AG09319 (cell line): ENCODE results near the gene ARMH4.

Experiments
- DNase-seq: peaks from one replicate; pipeline ENCODE4 v3.0.0-alpha.2; 2010; ENCODE audit warnings: low read depth; ENCODE audit errors: extremely low read depth
- TF ChIP-seq, protein P1 (sequence below): IDR thresholded peaks from 2 replicates; pipeline ENCODE4 v1.5.1; 2011; ENCODE audit warnings: low read depth, mild to moderate bottlenecking, inconsistent platforms, low read length, moderate library complexity

ARMH4 gene

DNA sequence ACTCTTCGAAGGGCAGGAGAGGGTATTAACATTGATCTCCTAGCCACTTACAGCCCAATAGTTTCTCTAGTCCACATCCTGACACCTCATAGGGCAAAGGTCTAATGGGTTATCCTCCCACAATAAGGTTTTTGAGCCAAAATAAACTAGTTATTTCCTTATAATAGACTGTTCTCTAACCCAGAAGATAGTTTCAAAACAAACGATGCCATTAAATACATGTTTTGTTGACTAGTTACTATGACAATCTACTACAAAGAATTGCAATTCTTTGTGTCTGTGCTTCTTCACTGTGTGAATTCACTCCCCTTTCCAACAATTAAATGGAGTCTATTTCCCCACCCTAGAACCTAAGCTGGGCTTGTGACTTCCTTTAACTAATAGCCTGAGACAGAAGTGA, 41.5 kb upstream of the ARMH4 start:
- TF ChIP-seq, protein P1, sequence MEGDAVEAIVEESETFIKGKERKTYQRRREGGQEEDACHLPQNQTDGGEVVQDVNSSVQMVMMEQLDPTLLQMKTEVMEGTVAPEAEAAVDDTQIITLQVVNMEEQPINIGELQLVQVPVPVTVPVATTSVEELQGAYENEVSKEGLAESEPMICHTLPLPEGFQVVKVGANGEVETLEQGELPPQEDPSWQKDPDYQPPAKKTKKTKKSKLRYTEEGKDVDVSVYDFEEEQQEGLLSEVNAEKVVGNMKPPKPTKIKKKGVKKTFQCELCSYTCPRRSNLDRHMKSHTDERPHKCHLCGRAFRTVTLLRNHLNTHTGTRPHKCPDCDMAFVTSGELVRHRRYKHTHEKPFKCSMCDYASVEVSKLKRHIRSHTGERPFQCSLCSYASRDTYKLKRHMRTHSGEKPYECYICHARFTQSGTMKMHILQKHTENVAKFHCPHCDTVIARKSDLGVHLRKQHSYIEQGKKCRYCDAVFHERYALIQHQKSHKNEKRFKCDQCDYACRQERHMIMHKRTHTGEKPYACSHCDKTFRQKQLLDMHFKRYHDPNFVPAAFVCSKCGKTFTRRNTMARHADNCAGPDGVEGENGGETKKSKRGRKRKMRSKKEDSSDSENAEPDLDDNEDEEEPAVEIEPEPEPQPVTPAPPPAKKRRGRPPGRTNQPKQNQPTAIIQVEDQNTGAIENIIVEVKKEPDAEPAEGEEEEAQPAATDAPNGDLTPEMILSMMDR = no peak
- DNase-seq = no peak

DNA sequence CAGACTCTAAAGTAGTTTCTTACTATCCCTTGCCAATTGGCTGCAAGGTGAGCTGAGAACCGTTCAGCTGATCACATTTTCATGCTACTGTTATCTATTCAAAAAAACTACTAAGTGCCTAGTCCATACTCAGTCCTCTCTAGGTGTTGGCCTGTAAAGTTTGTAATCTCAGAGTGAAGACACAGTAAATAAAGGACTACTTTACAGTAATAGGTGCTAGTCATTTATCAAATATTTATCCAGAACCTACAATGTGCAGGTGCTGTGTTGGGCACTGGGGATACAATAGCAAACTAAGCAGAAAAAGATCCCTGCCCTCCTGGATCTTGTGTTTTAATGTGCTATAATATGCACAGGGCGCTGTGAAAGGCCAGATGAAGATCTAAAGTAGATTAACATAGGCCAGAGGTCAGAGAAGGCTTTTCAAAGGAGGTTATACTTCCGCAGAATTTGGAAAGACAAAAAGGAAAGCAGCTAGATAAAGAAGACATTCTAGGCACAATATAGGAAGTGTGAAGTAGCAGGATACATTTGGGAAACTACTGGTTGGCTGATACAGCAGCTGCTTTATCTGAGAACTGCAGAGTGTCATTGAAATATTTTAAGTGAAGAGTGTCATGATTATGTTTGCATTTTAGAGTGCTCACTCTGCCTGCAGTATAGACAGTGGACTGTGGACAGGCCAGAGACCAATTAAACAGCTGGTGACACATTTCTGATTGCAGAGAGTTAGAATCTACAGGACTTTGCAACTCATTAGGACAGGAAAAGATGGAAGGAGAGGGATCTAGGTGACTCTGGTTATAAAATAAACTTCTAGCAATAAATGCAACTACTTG, 40.0 kb upstream of the ARMH4 start:
- no peak for DNase-seq
- TF ChIP-seq, protein P1 = no peak

DNA sequence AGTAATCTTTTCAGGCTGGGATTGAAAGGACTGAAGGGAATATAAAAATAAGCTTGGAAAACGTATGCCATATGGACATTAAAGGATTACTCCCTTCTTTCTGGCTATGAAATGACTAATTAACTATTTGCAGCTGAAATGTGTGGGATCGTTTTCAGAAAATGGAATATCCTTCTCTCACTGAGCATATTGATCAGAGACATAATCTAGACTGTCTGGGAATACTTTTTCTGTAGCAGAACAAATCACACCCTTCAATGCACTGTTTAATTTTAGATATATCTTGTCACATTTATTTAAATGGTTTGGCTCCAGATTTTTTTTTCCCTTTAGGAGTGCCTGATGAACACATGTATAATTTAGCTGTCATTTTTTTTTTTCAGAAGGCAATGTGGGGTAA, 37.2 kb upstream of the ARMH4 start:
- no peak for DNase-seq
- TF ChIP-seq, protein P1 = no peak

DNA sequence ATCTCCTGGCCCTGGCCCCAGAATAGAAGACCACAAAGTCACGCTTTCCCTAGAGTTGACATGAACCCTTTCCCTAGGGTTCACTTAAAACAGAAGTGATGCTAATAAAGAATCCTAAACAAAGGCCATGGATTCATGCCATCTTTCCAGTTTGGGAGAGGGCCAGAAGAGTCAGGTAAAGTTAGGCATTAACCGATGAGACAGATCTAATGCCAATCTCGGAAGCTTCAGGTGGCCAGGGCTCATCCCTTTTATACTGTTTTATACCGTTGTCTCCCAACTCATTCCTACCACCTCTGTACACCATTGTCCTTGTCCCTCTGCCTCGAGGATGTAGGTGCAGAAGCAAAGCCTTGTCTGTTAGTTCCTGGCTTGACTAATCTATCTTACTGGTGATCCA, 25.1 kb upstream of the ARMH4 start:
- DNase-seq = no peak
- TF ChIP-seq, protein P1 = no peak

DNA sequence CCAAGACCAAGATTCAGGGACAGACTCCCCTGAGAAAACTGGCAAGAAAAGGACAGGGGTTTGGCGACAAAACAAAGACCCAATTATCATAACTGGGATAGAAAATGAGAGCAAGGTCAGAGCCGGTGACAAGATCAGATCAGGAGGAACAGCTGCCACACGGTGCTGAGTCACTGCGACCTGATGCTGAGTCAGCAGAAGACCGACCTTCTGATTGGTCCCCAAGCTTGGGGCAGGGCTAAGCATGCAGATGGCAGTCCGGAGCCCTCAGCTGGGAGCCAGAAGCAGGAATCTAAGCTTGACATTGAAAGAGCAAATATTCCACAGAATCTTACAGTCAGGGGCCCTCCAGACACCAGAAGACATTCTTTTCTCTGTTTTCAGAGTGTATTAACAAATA, 19.1 kb upstream of the ARMH4 start:
- peak; percentile 56 for DNase-seq
- TF ChIP-seq, protein P1 = no peak

DNA sequence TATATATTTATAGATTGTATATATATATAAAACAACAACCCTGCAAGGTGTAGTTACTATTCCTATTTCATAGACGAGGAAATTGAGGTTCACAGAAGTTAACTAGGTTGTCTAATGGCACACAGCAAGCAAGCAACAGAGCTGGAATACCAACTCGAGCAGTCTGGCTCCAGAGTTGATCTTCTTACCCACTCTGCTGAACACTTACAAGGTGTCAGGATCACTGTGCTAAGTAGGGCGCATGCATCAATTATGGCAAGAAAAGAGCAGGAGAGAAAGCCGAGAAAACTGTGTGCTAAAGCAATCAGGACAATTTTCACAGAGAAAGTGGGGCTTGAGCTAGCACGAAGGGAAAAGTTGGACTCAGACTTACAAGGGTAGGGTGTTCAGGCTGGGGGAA, 15.9 kb upstream of the ARMH4 start:
- DNase-seq = no peak
- TF ChIP-seq, protein P1 = no peak

DNA sequence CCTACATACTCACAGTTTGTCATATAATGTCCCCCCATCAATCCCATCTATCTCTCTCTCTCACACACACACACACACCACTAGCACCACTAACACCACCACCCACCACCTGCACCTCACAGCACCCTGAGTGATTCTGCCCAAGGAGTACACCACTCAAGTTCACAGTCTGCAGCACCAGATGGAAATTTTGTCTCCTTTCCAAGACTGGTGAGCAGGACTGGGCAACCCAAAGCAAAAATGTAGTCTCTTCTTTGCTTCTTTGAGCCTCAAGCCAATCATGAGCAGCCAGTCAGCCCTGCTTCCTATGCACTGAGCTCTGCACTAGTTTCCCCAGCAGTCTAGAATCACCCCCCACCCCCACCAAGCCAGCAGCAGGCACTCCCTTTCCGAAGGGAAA, 15.0 kb upstream of the ARMH4 start:
- no peak for DNase-seq
- TF ChIP-seq, protein P1 = no peak
